Karpas-422 (cell line): ENCODE data around the gene NR1H2. TPM values are rescaled to one million over a fixed set of nuclear protein-coding genes. Genes with fewer than 3 reads are reported as not detected.
"Not testable (repeated sequence)": the region's sequence is repeated elsewhere in the genome, so short reads cannot be mapped to it uniquely, and the experiment has no call there.

Experiments
- DNase-seq: peaks from one replicate; pipeline ENCODE4 v3.0.0-alpha.2; 2015
- H2AFZ ChIP-seq: fragments of 200-600 bp; sonication (generic); 2 replicates; pipeline ENCODE4 v1.6.1; 2014; ENCODE audit warnings: antibody characterized with exemption, low read length, mixed read lengths
- H3K27ac ChIP-seq: fragments of 200-600 bp; sonication (generic); 2 replicates; pipeline ENCODE4 v1.5.1; 2014; ENCODE audit warnings: mild to moderate bottlenecking, low read length, moderate library complexity
- H3K27me3 ChIP-seq: fragments of 200-600 bp; sonication (generic); 2 replicates; pipeline ENCODE4 v1.6.1; 2014; ENCODE audit warnings: low read length, mixed read lengths
- H3K36me3 ChIP-seq: fragments of 200-600 bp; sonication (generic); 2 replicates; pipeline ENCODE4 v1.6.1; 2014; ENCODE audit warnings: low read length, mixed read lengths; ENCODE audit not compliant: insufficient read depth
- H3K4me1 ChIP-seq: fragments of 200-600 bp; sonication (generic); 2 replicates; pipeline ENCODE4 v1.6.1; 2014; ENCODE audit warnings: mild to moderate bottlenecking, low read length, mixed read lengths
- H3K4me2 ChIP-seq: fragments of 200-600 bp; sonication (generic); 2 replicates; pipeline ENCODE4 v1.6.1; 2014; ENCODE audit warnings: low read length, low read depth, mild to moderate bottlenecking; ENCODE audit not compliant: poor library complexity, severe bottlenecking
- H3K4me3 ChIP-seq: fragments of 200-600 bp; sonication (generic); 2 replicates; pipeline ENCODE4 v1.5.1; 2014; ENCODE audit warnings: mild to moderate bottlenecking, antibody characterized with exemption, low read length, mixed read lengths
- H3K79me2 ChIP-seq: fragments of 200-600 bp; sonication (generic); 2 replicates; pipeline ENCODE4 v1.6.1; 2014; ENCODE audit warnings: mild to moderate bottlenecking, low read length, mixed read lengths
- H3K9ac ChIP-seq: fragments of 200-600 bp; sonication (generic); 2 replicates; pipeline ENCODE4 v1.6.0; 2014; ENCODE audit warnings: low read length
- H3K9me2 ChIP-seq: fragments of 200-600 bp; sonication (generic), shearing (Covaris generic); replicated peaks from 2 replicates; pipeline ENCODE4 v1.6.0; 2014; ENCODE audit warnings: mild to moderate bottlenecking, low read length, moderate library complexity; ENCODE audit not compliant: insufficient read depth
- H3K9me3 ChIP-seq: fragments of 300-700, 200-600 bp; sonication (generic); 2 replicates; pipeline ENCODE4 v1.6.1; 2014; ENCODE audit warnings: low read length, mixed read lengths
- H4K20me1 ChIP-seq: fragments of 200-600 bp; sonication (generic); 2 replicates; pipeline ENCODE4 v1.6.1; 2014; ENCODE audit warnings: mild to moderate bottlenecking, antibody characterized with exemption, low read length, low read depth; ENCODE audit not compliant: insufficient read depth
- total RNA-seq: library from RNA; depleted of rRNA; stranded (reverse); fragments of >200 nt; shearing (Covaris generic); gene quantifications from 2 replicates; pipeline ENCODE4 v1.2.3, GENCODE V29; 2014; ENCODE audit warnings: low replicate concordance; rRNA removed

NR1H2 gene
- total RNA-seq = 68.2 and 120 TPM in 2 replicates

DNA sequence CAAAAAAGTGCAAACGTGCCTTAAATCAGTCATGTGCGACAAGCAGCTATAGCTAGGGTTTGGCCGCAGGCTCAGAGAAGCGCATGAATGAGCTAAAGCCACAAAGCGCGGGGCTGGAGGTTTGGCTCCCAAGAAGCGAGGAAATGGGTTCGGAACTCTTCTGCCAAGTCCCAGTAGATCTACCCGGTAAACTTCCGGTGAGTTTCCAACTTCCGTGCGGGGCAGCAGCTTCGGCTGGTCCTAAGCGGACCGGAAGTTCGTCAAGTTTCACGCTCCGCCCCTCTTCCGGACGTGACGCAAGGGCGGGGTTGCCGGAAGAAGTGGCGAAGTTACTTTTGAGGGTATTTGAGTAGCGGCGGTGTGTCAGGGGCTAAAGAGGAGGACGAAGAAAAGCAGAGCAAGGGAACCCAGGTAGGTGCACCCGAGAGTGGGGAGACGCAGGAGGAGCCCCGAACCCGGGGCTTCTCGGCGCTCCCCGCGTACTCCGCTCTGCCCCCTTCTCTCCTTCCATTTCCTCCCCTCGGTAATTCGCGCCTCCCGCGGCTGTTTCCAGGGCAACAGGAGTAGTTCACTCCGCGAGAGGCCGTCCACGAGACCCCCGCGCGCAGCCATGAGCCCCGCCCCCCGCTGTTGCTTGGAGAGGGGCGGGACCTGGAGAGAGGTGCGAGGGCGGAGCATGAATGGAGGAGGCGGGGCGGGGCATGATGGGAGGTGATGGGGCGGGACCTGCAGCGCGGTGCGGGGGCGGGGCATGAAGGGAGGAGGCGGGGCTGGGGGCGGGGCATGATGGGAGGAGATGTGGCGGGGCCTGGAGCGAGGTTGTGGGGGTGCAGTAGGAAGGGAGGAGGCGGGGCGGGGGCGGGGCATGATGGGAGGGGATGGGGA lies at the start of gene NR1H2:
Gene NR1H2, plus strand, starts transcription at position 292 of the 885 bp plus-strand sequence. CDS start 1,149 bp downstream, outside the sequence.
- peaks cover 20% of the 10 kb centered on the region for H3K36me3 ChIP-seq

GRCh38 chr19:50327013-50327412 lies 49.2 kb upstream of the NR1H2 start:
- no peaks in the 10 kb centered on the region for H3K9me3 ChIP-seq
- H3K9ac ChIP-seq = peak overlapping the region; percentile 65
- H3K36me3 ChIP-seq = no peaks in the 10 kb centered on the region
- DNase-seq = no peak
- peak overlapping the region; percentile 70 for H3K4me2 ChIP-seq
- peak overlapping the region; percentile 51; the same call in 1 of the 2 replicates for H3K4me3 ChIP-seq
- no peaks in the 10 kb centered on the region; the same call in 1 of the 2 replicates for H3K79me2 ChIP-seq
- H3K27ac ChIP-seq = no peak overlapping the region
- H3K9me2 ChIP-seq = no peaks in the 10 kb centered on the region
- H2AFZ ChIP-seq = no peak overlapping the region
- H4K20me1 ChIP-seq = peaks cover 41% of the 10 kb centered on the region
- no peaks in the 10 kb centered on the region for H3K27me3 ChIP-seq
- H3K4me1 ChIP-seq = peaks cover 58% of the 10 kb centered on the region

More for the DNA sequence above, at the start of gene NR1H2:
- DNase-seq = peak; percentile 100
- Histone ChIP-seq H3K9me2 (no peaks in the 10 kb centered on the region), H2AFZ (peak within 1 kb of the TSS; percentile 80), H3K4me3 (peak within 1 kb of the TSS; percentile 91), H3K4me1 (peaks cover 19% of the 10 kb centered on the region), H3K27ac (peak within 1 kb of the TSS; percentile 94), H4K20me1 (peaks cover 24% of the 10 kb centered on the region), H3K9me3 (no peaks in the 10 kb centered on the region), H3K27me3 (no peaks in the 10 kb centered on the region), H3K9ac (peak within 1 kb of the TSS; percentile 96), H3K4me2 (peak within 1 kb of the TSS; percentile 95), H3K79me2 (peaks cover 13% of the 10 kb centered on the region)

- Histone ChIP-seq H3K9me2 (no peaks in the 10 kb centered on the region), H3K4me3 (peak overlapping the region; percentile 51; the same call in 1 of the 2 replicates), H2AFZ (no peak overlapping the region), H3K4me2 (peak overlapping the region; percentile 70), H3K4me1 (peaks cover 64% of the 10 kb centered on the region), H3K9ac (peak overlapping the region; percentile 65), H3K27me3 (no peaks in the 10 kb centered on the region), H3K79me2 (no peaks in the 10 kb centered on the region; the same call in 1 of the 2 replicates), H3K27ac (no peak overlapping the region), H3K36me3 (no peaks in the 10 kb centered on the region), H4K20me1 (peaks cover 43% of the 10 kb centered on the region), H3K9me3 (no peaks in the 10 kb centered on the region)
- DNase-seq = no peak
Measured at GRCh38 chr19:50327461-50328223, 48.6 kb upstream of the NR1H2 start.

DNA sequence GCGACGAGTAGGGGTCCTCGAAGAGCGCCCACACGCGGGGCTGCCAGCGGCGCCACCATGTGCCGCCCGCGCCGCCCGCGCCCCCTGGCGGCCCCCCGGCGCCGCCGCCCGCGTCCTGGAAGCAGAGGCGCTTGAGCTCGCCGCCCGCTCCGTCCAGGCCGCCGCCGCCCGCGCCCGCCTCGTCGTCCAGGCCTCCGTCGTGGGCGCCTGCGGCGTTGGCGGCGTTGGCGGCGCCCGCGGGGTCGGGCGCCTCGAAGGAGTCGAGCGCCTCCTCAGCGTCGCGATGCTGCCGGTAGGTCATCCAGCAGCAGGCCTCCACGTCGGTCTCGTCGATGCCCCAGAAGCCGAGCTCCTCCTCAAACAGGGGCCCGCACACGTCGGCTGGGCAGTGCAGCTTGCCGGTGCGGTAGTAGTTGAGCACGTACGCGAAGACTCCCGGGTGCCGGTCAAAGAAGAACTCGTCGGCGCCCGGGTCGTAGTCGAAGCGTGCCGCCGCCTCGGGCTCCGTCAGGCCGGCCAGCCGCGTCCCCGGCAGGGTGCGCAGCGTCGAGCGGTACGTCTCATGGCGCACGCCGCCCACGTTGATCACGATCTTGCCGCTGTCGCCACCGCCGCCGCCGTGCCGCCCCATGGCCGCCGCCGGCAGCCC lies 47.9 kb upstream of the NR1H2 start:
- peak overlapping the region; percentile 64 for H3K4me3 ChIP-seq
- H4K20me1 ChIP-seq = peaks cover 48% of the 10 kb centered on the region
- no peaks in the 10 kb centered on the region for H3K36me3 ChIP-seq
- peak; percentile 82 for DNase-seq
- H3K79me2 ChIP-seq = no peaks in the 10 kb centered on the region; the same call in 1 of the 2 replicates
- H3K9me2 ChIP-seq = no peaks in the 10 kb centered on the region
- H3K4me1 ChIP-seq = peaks cover 71% of the 10 kb centered on the region
- no peaks in the 10 kb centered on the region for H3K9me3 ChIP-seq
- no peaks in the 10 kb centered on the region for H3K27me3 ChIP-seq
- H3K4me2 ChIP-seq = peak overlapping the region; percentile 71
- peak overlapping the region; percentile 68 for H3K9ac ChIP-seq
- H2AFZ ChIP-seq = no peak overlapping the region
- H3K27ac ChIP-seq = no peak overlapping the region

DNA sequence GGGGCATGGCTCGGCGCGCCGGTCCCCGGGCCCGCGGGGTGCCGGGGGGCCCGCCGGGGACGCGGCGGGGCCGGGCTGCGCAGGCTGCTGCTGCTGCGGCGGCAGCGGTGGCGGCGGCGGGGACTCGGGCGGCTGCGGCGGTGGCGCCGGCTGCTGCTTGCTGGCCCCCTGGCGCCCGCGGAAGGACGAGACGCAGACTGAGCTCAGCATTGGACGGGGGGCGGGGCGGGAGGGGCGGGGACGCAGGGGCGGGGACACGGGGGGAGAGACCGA lies 47.4 kb upstream of the NR1H2 start:
- Histone ChIP-seq H3K79me2 (no peaks in the 10 kb centered on the region; the same call in 1 of the 2 replicates), H2AFZ (no peak overlapping the region), H3K27ac (no peak overlapping the region), H3K9me2 (no peaks in the 10 kb centered on the region), H3K4me2 (no peak overlapping the region), H3K36me3 (peaks cover 2% of the 10 kb centered on the region; the same call in 1 of the 2 replicates), H3K4me3 (no peak overlapping the region; the same call in 1 of the 2 replicates), H3K9me3 (no peaks in the 10 kb centered on the region), H3K27me3 (no peaks in the 10 kb centered on the region), H4K20me1 (peaks cover 45% of the 10 kb centered on the region), H3K9ac (no peak overlapping the region), H3K4me1 (peaks cover 76% of the 10 kb centered on the region)
- no peak for DNase-seq

DNA sequence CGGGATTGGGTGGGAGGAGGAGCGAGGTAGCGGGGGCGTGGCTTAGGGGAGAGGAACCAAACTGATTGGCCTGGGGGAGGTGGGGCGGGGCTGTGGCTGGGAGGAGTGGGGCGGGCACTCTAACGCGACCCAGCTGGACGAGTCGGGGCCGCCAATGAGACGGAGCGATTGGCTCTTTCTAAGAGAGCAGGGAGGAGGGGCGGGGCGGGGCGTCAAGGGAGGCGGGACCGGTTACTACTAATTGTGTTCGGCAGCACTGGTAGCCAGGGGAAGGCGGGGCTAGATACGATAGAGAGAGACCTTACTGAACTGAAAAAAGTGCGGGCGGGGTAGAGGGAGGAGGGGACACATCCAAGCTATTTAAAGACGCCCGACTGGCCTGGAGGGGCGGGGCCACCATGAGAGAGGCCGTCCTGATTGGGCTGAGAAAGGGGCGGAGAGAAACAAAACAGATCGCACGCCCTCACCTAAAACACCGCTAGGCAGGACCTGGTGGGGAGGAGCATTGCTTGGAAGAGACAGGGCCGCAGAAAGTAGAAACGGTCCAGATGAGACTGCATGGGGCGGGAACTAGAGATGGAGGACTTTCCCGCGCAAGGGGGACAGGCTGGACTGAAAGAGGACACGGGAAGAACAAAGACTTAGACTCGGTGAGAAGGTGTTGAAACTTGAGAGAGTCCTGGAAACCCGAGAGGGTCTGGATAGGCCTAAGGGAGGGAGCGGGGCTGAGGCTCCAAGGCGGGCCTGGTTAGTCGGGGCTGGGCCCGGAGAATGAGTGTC lies 46.9 kb upstream of the NR1H2 start, which contains the start of gene KCNC3:
Gene KCNC3, minus strand, starts transcription at position 232 of the 780 bp plus-strand sequence. CDS start 295 bp downstream, outside the sequence.
- Histone ChIP-seq H3K36me3 (peaks cover 6% of the 10 kb centered on the region; the same call in 1 of the 2 replicates), H3K79me2 (no peaks in the 10 kb centered on the region; the same call in 1 of the 2 replicates), H3K4me1 (peaks cover 81% of the 10 kb centered on the region), H3K9me2 (no peaks in the 10 kb centered on the region), H3K4me2 (peak within 1 kb of the TSS; percentile 71), H4K20me1 (peaks cover 40% of the 10 kb centered on the region), H3K9me3 (no peaks in the 10 kb centered on the region), H3K27ac (peak within 1 kb of the TSS; percentile 74), H3K27me3 (no peaks in the 10 kb centered on the region), H3K9ac (peak within 1 kb of the TSS; percentile 69), H3K4me3 (peak within 1 kb of the TSS; percentile 64), H2AFZ (no peak within 1 kb of the TSS)
- peak; percentile 100 for DNase-seq

DNA sequence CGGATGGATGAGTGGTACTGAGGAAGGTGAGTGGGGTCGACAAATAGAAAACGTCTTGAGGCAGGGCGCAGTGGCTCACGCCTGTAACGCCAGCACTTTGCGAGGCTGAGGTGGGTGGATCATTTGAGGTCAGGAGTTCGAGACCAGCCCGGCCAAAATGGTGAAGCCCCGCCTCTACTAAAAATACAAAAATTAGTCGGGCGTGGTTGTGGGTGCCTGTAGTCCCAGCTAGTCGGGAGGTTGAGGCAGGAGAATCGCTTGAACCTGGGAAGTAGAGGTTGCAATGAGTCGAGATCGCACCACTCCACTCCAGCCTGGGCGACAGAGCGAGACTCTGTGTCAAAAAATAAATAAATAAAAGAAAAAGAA lies 46.3 kb upstream of the NR1H2 start:
- not testable (repeated sequence) for H3K9me2 ChIP-seq, H3K27me3 ChIP-seq, H3K79me2 ChIP-seq, H2AFZ ChIP-seq, H3K9me3 ChIP-seq, DNase-seq
- peak overlapping the region; percentile 74 for H3K27ac ChIP-seq
- H4K20me1 ChIP-seq = peaks cover 34% of the 10 kb centered on the region
- H3K36me3 ChIP-seq = peaks cover 10% of the 10 kb centered on the region; the same call in 1 of the 2 replicates
- H3K9ac ChIP-seq = peak overlapping the region; percentile 69
- H3K4me2 ChIP-seq = peak overlapping the region; percentile 61
- H3K4me1 ChIP-seq = peaks cover 85% of the 10 kb centered on the region
- peak overlapping the region; percentile 63 for H3K4me3 ChIP-seq
